SK-N-MC (cell line): ENCODE results near the gene STBD1.

Experiments used
- EZH2 ChIP-seq: fragments of 200-600 bp; sonication (generic); IDR thresholded peaks from one replicate; pipeline ENCODE4 v1.6.1; 2017; ENCODE audit warnings: antibody characterized with exemption
- POLR2AphosphoS5 ChIP-seq: IDR thresholded peaks from 2 replicates; pipeline ENCODE4 v1.6.1; 2012; ENCODE audit warnings: mild to moderate bottlenecking, low read depth, low read length, borderline replicate concordance

- TF ChIP-seq POLR2AphosphoS5, result no peak
- TF ChIP-seq EZH2, result no peak
Measured at GRCh38 chr4:76342191-76342590, 35.7 kb downstream of the STBD1 start.
